H1 (cell line): Measurements from ENCODE around the gene NAV2.

Source experiments
- CEBPB ChIP-seq: IDR thresholded peaks from 2 replicates; pipeline ENCODE4 v1.6.1; 2012; ENCODE audit warnings: low read depth, low read length
- CREB1 ChIP-seq: IDR thresholded peaks from 2 replicates; pipeline ENCODE4 v1.6.1; 2012; ENCODE audit warnings: inconsistent platforms
- CTCF ChIP-seq, 3 experiments: IDR thresholded peaks; 1 replicate in 2 of 3; 2 replicates in 1 of 3; pipeline versions ENCODE4 v1.5.1 to v1.6.1; 2011; ENCODE audit warnings: low read length in 3 of 3, mild to moderate bottlenecking in 3 of 3, inconsistent platforms in 2 of 3, low read depth in 1 of 3, moderate library complexity in 1 of 3; ENCODE audit not compliant: insufficient read depth in 1 of 3; ENCODE audit errors: control extremely low read depth in 1 of 3
- JUND ChIP-seq: IDR thresholded peaks from 2 replicates; pipeline ENCODE4 v1.6.1; 2011; ENCODE audit warnings: mild to moderate bottlenecking, improper control_type of control experiment, low read length
- POLR2AphosphoS5 ChIP-seq: IDR thresholded peaks from 2 replicates; pipeline ENCODE4 v1.6.1; 2011; ENCODE audit warnings: low read depth, low read length
- SIN3A ChIP-seq, 2 experiments: IDR thresholded peaks in 1 of 2; conservative IDR thresholded peaks in 1 of 2; 2 replicates each; pipeline ENCODE4 v1.6.1; 2011 to 2012; ENCODE audit warnings: low read length in 2 of 2, improper control_type of control experiment in 1 of 2, low read depth in 1 of 2, mild to moderate bottlenecking in 1 of 2
- SP1 ChIP-seq: IDR thresholded peaks from 2 replicates; pipeline ENCODE4 v1.6.1; 2011; ENCODE audit warnings: low read depth, low read length
- TAF1 ChIP-seq: IDR thresholded peaks from 2 replicates; pipeline ENCODE4 v1.6.1; 2011; ENCODE audit warnings: mild to moderate bottlenecking, low read depth, low read length
- USF2 ChIP-seq: IDR thresholded peaks from 2 replicates; pipeline ENCODE4 v1.6.1; 2011; ENCODE audit warnings: low read length, improper control_type of control experiment

- TF ChIP-seq JUND (no peak), CEBPB (no peak), POLR2AphosphoS5 (no peak), TAF1 (no peak), SIN3A (conservative IDR thresholded peaks at IDR 0.05 in 1 of 2, IDR thresholded peaks at IDR 0.05 in 1 of 2; ENCODE audit: low read depth in 1 of 2, low read length in 2 of 2) (no peak), CREB1 (no peak), CTCF (IDR thresholded peaks at IDR 0.05; ENCODE audit: control extremely low read depth in 1 of 3, insufficient read depth in 1 of 3, low read depth in 1 of 3, low read length in 3 of 3) (no peak), USF2 (no peak), SP1 (no peak)
These were observed 243.6 kb downstream of the NAV2 start for GRCh38 chr11:19956228-19956627.
